SIG-M5 (cell line): Measurements from ENCODE around the gene AIF1.

Source experiments
- DNase-seq: peaks from one replicate; lab custom pipeline; 2025; lab: John Stamatoyannopoulos, UW

Gene AIF1

GRCh38 chr6:31642798-31643570, 27.9 kb downstream of the AIF1 start:
- DNase-seq = no peak

- no peak for DNase-seq
Measured at GRCh38 chr6:31643818-31644454, 28.9 kb downstream of the AIF1 start.

GRCh38 chr6:31645325-31645724, 30.3 kb downstream of the AIF1 start:
- DNase-seq = no peak

- DNase-seq = peak; percentile 33
Measured at GRCh38 chr6:31651602-31652191, 36.7 kb downstream of the AIF1 start.

- peak; percentile 77 for DNase-seq
Measured at GRCh38 chr6:31652925-31653724, 38.1 kb downstream of the AIF1 start.

- no peak for DNase-seq
Measured at GRCh38 chr6:31654574-31655348, 39.7 kb downstream of the AIF1 start.

GRCh38 chr6:31655349-31656237, 40.6 kb downstream of the AIF1 start, which contains the start of gene APOM:
TSS of gene APOM (plus strand) at chr6:31655894. CDS start at chr6:31655967, 73 bp downstream.
- DNase-seq = no peak

GRCh38 chr6:31657406-31658157, 42.5 kb downstream of the AIF1 start:
- DNase-seq = no peak

- no peak for DNase-seq
Measured at GRCh38 chr6:31658158-31658688, 43.2 kb downstream of the AIF1 start.

GRCh38 chr6:31658983-31659648, 44.1 kb downstream of the AIF1 start:
- DNase-seq = no peak

- no peak for DNase-seq
Measured at GRCh38 chr6:31659649-31660380, 44.8 kb downstream of the AIF1 start.

GRCh38 chr6:31660381-31661261, 45.6 kb downstream of the AIF1 start, which contains the start of gene C6orf47:
TSS of gene C6orf47 (minus strand) at chr6:31660778. CDS start at chr6:31659947, 831 bp downstream.
- DNase-seq = no peak

GRCh38 chr6:31661262-31662123, 46.5 kb downstream of the AIF1 start:
- DNase-seq = no peak

GRCh38 chr6:31662124-31662723, 47.2 kb downstream of the AIF1 start:
- no peak for DNase-seq

GRCh38 chr6:31663126-31663960, 48.3 kb downstream of the AIF1 start:
- DNase-seq = no peak
